ENCODE data around the gene SCRT2.

SCRT2 gene

GRCh38 chr20:623021-623420, 52.6 kb downstream of the SCRT2 start:
- H2AFZ ChIP-seq (ENCODE audit: low read depth): no peak overlapping the region

GRCh38 chr20:622161-622560, 53.4 kb downstream of the SCRT2 start:
- no peaks in the 10 kb centered on the region for H3K4me1 ChIP-seq (ENCODE audit: low read depth, poor library complexity, severe bottlenecking)
- TF ChIP-seq CTCF (conservative IDR thresholded peaks at IDR 0.05; ENCODE audit: low read depth, low read length): no peak
- H3K79me2 ChIP-seq (ENCODE audit: insufficient read depth, low read depth): no peaks in the 10 kb centered on the region
- no peak overlapping the region for H3K9ac ChIP-seq
- H3K27ac ChIP-seq: no peak overlapping the region
- H2AFZ ChIP-seq (ENCODE audit: low read depth): no peak overlapping the region
- no peak overlapping the region for H3K4me3 ChIP-seq (IDR thresholded peaks at IDR 0.05; ENCODE audit: insufficient read depth, low read depth, low read length)
- H4K20me1 ChIP-seq (ENCODE audit: insufficient read depth): no peaks in the 10 kb centered on the region
- H3K4me2 ChIP-seq: no peak overlapping the region
- no peaks in the 10 kb centered on the region for H3K27me3 ChIP-seq (ENCODE audit: insufficient read depth, low read depth)
- no peaks in the 10 kb centered on the region for H3K36me3 ChIP-seq (ENCODE audit: insufficient read depth)

More at GRCh38 chr20:623021-623420, 52.6 kb downstream of the SCRT2 start:
- H3K4me2 ChIP-seq: no peak overlapping the region
- no peaks in the 10 kb centered on the region for H3K4me1 ChIP-seq (ENCODE audit: low read depth, poor library complexity, severe bottlenecking)
- H3K27ac ChIP-seq: no peak overlapping the region
- H3K36me3 ChIP-seq (ENCODE audit: insufficient read depth): no peaks in the 10 kb centered on the region
- H3K4me3 ChIP-seq (IDR thresholded peaks at IDR 0.05; ENCODE audit: insufficient read depth, low read depth, low read length): no peak overlapping the region
- H3K9ac ChIP-seq: no peak overlapping the region
- no peaks in the 10 kb centered on the region for H4K20me1 ChIP-seq (ENCODE audit: insufficient read depth)
- H3K79me2 ChIP-seq (ENCODE audit: insufficient read depth, low read depth): no peaks in the 10 kb centered on the region
- no peak for TF ChIP-seq CTCF (conservative IDR thresholded peaks at IDR 0.05; ENCODE audit: low read depth, low read length)
- no peaks in the 10 kb centered on the region for H3K27me3 ChIP-seq (ENCODE audit: insufficient read depth, low read depth)

- H3K4me1 ChIP-seq (ENCODE audit: low read depth, poor library complexity, severe bottlenecking): no peaks in the 10 kb centered on the region
- no peak overlapping the region for H3K4me2 ChIP-seq
- TF ChIP-seq CTCF (conservative IDR thresholded peaks at IDR 0.05; ENCODE audit: low read depth, low read length): no peak
- H3K4me3 ChIP-seq (IDR thresholded peaks at IDR 0.05; ENCODE audit: insufficient read depth, low read depth, low read length): no peak overlapping the region
- H3K27ac ChIP-seq: no peak overlapping the region
- no peak overlapping the region for H3K9ac ChIP-seq
- no peaks in the 10 kb centered on the region for H3K27me3 ChIP-seq (ENCODE audit: insufficient read depth, low read depth)
- no peak overlapping the region for H2AFZ ChIP-seq (ENCODE audit: low read depth)
- H4K20me1 ChIP-seq (ENCODE audit: insufficient read depth): no peaks in the 10 kb centered on the region
- H3K79me2 ChIP-seq (ENCODE audit: insufficient read depth, low read depth): no peaks in the 10 kb centered on the region
- H3K36me3 ChIP-seq (ENCODE audit: insufficient read depth): no peaks in the 10 kb centered on the region
Measured at GRCh38 chr20:621125-621756, 54.4 kb downstream of the SCRT2 start.

- H3K79me2 ChIP-seq (ENCODE audit: insufficient read depth, low read depth): no peaks in the 10 kb centered on the region
- no peaks in the 10 kb centered on the region for H4K20me1 ChIP-seq (ENCODE audit: insufficient read depth)
- H3K4me2 ChIP-seq: no peak overlapping the region
- H3K4me1 ChIP-seq (ENCODE audit: low read depth, poor library complexity, severe bottlenecking): no peaks in the 10 kb centered on the region
- H3K27me3 ChIP-seq (ENCODE audit: insufficient read depth, low read depth): no peaks in the 10 kb centered on the region
- H3K4me3 ChIP-seq (IDR thresholded peaks at IDR 0.05; ENCODE audit: insufficient read depth, low read depth, low read length): no peak overlapping the region
- no peak for TF ChIP-seq CTCF (conservative IDR thresholded peaks at IDR 0.05; ENCODE audit: low read depth, low read length)
- no peaks in the 10 kb centered on the region for H3K36me3 ChIP-seq (ENCODE audit: insufficient read depth)
- no peak overlapping the region for H3K27ac ChIP-seq
- no peak overlapping the region for H3K9ac ChIP-seq
- no peak overlapping the region for H2AFZ ChIP-seq (ENCODE audit: low read depth)
Measured at GRCh38 chr20:620246-620645, 55.4 kb downstream of the SCRT2 start.

Data from KMS-11 (cell line).